HG02840 (cell line): ENCODE results near the gene CDC14A.

Experiments
- ATAC-seq: cut with Tn5 transposase; IDR thresholded peaks from one replicate; pipeline ENCODE4 v1.9.1; 2021; ENCODE audit warnings: mild to moderate bottlenecking, moderate library complexity, moderate number of reproducible peaks; ENCODE audit not compliant: unreplicated experiment, low FRiP score

Gene CDC14A

DNA sequence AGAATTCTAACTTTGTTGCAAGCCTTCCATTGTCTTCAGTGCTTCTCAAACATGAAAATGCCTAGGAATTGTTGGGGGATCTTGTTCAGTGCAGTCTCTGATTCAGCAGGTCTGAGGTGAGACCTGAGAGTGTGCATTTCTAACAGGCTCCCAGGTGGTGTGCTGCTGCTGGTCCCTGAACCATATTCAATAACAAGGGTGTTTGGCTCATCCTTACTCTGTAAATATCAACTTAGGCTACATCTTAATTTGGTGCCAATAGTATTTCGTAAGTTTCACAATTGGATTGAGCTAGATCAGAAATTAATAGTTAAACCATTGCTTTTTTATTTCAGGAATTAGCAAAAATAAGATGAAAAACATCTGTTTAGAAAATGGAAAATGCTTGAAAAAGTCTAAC lies 126.5 kb downstream of the CDC14A start:
- no peak for ATAC-seq

DNA sequence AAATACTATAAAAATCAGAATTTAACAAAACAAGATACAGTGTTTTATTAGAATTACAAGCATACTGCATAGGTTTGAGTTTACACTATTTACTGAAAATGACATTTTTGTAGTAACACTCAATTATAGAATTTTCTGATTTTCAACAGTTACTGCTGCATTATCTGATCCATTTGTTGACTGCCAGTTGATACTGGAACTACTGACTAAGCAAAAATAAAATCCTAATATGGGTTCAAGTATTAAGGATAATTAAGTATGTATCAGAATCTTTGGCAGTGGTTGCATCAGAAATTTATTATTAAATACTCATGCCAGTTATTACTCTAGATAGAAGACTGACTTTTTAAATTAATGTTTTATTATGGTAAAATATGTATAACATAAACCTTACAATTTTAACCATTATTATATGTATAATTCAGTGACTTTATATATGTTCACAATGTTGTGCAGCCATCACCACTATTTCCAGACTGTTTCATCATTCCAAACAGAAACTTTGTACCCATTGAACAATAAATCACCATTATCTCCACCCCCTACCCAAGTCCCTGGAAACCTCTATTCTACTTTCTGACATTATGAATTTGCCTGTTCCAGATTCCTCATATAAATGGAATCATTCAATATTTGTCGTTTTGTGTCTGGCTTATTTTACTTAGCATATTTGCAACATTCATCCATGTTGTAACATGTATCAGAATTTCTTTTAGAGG lies 127.5 kb downstream of the CDC14A start:
- ATAC-seq: no peak

DNA sequence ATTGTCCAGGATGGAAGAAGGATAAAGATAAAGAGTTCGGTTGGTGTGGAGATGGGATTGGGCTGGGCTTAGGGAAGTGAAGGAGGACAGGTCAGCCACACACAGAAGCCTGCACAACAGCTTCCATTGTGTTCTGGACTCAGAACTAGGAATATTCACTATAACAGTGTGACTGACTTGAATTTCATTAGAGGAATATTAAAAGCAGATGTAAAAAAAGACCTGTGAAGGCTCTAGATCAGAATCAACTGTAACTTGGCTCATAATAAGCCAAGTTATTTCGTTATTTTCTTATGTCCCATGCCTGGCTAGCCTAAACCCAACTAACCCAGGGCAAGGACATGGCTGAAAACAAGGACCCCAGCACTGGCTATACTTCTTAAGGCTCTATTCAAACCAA lies 129.0 kb downstream of the CDC14A start:
- ATAC-seq: no peak

DNA sequence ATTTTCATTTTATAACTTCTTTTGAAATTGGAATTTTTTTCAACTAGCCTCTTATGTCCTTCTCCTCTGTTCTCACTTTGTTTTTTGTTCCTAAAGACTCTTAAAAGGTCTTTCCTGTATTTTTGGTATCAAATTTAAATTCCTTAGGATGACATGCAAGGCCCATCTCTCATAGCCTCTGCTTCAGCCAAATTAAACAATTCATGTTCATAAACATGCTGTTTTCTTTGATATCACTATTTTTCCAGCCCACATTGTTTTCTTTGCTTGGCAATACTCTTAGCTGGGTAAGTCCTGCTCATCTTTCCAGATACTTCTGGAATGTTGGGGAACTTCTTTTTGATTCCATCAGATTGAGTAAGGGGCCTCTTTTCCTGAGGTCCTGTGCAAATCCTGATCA lies 129.9 kb downstream of the CDC14A start:
- no peak for ATAC-seq

DNA sequence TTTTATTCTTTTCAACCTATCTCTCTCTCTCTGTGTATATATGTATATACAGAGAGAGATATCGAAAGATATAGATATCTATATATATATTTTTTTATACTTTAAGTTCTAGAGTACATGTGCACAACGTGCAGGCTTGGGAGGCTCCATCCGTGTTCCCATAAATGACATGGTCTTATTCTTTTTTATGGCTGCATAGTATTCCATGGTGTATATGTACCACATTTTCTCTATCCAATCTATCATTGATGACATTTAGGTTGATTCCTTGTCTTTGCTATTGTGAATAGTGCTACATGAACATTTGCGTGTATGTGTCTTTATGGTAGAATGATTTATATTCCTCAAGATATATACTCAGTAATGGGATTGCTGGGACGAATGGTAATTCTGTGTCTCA lies 130.4 kb downstream of the CDC14A start:
- ATAC-seq: no peak

DNA sequence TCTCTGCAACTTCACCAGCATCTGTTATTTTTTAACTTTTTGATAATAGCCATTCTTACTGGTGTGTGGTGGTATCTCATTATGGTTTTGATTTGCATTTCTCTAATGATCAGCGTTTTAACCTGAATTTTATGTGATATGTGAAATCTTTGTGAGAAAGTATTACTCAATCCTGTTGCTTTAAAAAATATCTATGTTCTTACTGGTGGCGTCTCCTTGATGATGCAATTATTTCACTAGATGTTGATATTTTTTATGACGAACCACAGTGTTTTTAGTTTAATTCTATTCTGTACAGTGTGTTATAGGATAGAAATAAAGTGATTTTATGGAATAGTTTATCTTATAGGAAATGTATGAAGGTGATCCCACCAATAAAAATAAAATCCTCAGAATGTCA lies 130.9 kb downstream of the CDC14A start:
- ATAC-seq: no peak

DNA sequence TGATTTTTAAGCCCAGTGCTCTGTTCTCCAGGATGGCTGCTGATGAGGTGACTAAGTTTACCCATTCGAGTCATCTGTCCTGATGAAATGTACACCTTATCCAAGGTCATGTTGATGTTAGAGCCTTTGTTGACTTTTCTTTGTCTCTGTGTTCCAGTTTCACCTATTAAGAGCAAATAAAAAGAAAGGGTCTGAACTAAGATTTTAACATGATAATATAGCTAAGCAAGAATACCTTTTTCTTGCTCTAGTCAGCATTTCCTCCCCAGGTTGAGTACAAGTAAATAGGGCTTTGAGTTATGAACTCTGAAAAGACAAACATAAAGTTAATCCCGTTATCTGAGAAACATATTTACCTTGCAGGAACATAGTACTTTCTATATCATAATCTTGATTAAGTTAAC lies 133.6 kb downstream of the CDC14A start:
- ATAC-seq: no peak

DNA sequence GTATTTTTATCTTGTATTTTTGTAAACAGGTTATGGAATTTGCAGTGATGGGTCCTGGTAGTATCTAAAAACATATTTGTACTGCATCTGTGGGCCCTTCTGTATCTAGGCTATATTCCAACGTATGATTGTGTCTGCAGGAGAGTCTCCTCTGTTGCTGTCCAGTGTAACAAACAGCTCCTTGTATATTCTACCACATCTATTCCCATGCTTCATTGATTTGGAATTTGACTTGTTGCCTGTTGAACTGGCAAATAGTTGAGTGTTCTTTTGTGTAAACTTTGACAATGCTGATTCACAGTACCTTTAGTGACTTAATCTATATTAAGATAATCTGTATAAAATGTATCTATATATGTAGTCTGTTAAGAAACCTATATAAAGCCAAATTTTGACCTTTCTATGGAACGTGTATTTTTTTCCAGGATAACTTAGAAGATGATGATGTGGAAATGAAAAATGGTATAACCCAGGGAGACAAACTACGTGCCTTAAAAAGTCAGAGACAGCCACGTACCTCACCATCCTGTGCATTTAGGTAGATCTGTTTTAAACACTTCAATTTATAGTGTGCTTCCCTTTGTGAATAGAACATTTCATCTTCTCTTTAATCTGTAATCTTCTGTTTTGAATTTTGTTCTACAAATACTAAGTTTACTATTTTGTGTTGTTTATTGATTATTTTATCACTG lies 142.2 kb downstream of the CDC14A start:
- ATAC-seq: no peak

DNA sequence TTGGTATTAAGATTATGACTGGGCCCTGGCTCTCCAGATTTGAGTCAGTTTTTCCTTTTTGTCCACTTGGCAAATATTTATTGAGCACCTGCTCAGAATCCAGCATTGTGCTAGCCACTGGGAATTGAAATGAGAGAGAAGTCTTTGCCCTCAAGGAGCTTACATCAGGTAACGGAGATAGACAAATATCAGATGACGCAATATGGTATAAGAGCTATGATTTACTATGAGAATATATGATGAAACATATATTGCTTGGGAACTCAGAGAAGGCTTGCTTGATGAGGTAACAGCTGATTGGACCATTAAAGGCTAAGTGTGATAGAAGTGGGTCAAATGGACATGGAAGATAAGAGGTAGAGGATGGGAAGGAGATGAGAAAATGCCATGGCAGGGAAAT lies 144.6 kb downstream of the CDC14A start:
- ATAC-seq: no peak

DNA sequence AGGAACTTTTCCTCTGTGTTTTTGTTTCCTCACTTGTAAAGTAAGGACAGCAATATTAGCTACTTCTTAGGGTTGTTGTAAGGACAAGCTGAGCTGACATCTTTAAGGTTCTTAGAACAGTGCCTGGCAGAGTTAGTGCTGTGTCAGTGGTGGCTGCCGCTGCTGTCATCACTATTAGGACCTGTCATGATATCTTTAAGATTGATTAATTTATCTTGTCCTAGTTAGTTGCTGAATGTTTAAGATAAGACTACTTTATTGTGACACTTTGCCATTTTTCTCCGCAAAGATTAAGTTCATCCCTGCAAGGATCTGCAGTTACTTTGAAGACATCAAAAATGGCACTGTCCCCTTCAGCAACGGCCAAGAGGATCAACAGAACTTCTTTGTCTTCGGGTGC lies 145.5 kb downstream of the CDC14A start:
- ATAC-seq: no peak

DNA sequence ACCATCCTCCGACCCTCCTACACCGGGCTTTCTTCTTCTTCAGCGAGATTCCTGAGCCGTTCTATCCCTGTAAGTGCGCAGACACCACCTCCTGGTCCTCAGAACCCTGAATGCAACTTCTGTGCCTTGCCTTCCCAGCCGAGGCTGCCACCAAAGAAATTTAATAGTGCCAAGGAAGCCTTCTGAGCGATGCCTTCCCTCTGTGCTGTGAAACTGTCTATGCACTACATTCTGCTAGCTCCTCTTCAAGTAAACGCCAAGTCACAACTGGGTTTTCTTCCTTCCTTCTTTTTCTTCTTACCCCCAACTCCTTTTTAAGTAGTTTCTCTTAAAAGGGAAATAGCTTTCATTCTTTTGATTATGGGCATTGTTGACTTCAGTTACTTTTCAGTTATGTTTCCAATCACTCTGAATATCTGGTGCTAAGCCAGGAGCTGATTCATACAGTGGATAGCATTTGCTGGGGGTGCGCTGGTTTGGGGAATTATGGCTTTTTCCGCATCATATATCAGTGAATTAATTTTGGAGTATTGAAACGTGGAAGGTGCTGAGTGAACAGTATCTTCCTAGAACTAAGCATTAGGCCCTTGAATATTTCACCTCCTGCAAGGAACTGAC lies 147.0 kb downstream of the CDC14A start:
- no peak for ATAC-seq

DNA sequence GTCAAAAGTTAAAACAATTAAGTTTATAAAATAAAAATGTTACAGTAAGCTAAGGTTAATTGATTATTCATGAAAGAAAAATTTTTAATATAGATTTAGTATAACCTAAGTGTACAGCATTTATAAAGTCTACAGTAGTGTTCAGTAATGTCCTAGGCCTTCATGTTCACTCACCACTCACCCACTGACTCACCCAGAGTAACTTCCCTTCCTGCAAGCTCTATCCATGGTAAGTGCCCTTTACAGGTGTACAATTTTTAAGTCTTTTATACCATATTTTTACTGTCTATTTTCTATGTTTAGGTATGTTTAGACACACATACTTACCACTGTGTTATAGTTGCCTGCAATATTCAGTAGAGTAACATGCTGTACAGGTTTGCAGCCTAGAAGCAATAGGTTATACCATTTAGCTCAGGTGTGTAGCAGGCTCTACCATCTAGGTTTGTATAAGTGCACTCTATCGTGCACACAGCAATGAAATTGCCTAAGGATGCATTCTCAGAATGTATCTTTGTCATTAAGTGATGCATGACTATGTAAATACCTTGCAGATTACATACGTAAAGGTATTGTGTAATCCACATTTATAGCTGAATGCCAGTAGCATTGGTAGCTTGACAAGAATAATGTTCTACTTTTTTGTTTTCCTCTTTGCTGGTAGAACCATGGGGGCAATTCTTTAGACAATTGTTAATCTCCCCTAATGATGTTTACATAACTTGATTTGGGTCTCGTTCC lies 149.9 kb downstream of the CDC14A start:
- no peak for ATAC-seq

DNA sequence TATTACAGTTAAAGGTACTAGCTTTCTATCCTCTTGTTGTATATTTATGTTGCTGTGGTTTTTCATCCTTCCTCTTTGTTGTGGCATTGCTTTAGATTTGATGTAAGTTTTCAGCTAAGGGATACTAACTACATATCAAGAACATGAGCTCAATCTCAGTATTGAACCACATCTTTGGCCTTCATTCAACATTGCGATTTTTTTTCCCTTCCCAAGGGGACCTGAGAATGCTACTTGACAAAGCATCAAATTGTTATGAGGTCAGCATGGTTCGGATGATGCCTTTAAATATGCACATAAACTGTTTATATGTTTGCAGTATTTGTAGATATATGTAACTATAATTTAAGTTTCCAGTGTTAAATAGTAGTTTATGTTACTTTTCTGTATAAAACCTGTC lies 153.9 kb downstream of the CDC14A start:
- no peak for ATAC-seq

DNA sequence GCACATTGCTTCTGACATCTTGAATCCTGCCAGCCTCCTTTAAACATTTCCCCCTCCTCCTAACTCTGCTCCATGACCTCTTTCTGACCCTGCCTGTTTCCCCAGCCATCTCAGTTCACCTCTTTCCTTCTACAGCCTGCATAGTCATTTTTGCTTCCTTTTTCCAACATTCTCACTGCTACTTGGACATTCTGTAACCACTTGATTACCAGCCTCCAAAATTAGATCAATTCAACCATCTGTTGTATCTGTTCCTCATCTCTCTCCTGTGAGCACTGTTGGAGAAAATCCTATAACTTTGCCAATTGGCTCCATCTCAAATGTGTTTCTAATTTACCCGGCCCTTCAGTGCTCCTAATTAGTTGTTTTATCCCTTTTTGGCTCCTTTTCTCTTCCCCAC lies 158.1 kb downstream of the CDC14A start:
- ATAC-seq: no peak

DNA sequence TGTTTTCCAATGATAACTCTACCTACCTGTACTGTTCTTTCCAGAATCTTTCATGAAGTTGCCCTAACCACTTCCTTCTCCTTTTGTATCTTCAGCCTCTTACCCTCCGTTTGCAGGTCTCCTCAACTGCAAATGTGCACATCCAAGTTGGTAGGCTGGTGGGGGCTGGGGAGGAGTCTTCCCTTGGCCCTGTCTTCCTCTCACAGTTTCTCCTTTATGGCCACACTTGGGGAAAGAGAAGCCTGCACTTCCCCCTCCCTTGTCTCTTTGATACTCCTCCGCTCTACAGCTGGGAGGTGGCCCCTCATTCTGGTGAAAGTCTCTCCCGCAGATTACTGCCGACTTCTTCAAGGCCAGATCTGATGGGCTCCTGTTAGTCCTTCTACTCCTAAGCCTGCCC lies 158.8 kb downstream of the CDC14A start:
- ATAC-seq: no peak

DNA sequence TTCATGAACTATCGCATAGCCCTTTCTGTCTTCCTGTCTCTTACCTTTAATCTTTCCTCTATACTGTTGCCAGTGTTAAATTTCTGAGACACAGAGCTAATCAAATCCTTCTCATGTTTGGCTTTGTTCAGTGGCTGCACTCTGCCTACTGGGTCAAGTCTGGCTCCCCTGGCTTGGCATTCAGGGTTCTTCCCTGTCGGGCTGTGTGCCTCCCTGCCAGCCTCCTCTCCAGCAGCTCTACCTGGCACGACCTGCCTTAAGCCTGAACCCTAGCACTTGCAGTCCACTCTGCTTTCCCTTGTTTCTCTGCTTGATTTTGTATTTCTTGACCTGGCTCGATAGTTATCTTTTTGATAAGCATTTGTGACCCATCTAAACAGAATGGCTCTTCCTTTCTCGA lies 159.5 kb downstream of the CDC14A start:
- no peak for ATAC-seq

DNA sequence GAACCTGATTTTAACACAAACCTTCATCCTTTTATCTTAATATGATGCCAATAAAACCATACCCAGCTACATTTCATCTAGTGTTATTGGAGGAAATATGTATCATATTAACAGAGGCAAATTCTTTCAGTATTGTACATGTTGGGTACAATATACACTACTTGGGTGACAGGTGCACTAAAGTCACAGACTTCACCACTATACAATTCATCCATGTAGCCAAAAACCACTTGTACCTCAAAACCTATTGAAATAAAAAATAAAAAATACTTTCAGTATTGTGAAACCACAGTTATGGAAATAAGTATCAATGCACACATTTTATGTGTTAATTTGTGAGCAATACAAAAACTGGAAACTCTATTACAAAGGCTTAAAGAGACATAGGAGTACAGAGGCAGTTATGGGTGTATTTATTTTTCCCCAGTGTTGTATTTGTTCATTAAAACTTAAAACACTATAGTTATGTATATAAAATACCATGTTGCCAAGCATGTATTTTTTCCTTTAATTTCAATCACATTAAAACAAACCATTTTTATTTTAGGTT lies 160.6 kb downstream of the CDC14A start:
- ATAC-seq: no peak

DNA sequence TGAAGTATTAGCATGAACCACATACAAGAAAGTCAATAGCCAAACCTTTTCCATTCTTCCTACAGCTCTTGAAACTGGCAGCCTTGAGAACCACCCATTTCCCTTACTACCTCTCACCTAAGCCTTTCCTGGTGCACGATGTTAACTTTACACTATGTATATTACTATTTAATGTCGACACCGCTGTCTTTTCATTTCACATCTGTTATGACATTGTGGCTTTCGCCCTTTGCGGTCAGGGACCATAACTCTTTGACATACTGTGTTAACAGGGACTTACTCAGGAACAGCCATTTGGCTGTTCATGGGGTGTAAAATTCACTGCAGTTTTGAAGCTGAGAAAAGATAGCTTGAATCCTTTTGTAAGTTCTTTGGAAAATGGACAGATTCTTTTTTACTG lies 164.6 kb downstream of the CDC14A start:
- no peak for ATAC-seq

DNA sequence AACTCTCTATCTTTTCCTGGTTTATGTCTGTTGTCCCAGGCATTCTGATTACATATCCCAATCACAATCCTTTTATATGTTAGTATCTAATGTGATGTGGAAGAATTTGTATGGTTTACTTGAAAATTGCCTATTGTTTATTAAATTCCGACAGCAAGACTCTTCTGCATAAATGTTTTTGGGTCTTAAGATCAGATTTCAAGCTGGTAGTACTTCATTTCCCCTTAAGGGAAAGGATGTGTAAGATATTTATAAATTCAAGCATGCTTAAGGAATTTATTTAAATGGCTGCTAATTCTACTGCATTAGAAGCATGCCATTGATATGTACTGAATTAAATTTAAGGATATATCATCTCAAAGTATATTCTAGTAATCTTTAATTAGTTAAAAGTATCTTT lies 165.2 kb downstream of the CDC14A start:
- ATAC-seq: no peak

DNA sequence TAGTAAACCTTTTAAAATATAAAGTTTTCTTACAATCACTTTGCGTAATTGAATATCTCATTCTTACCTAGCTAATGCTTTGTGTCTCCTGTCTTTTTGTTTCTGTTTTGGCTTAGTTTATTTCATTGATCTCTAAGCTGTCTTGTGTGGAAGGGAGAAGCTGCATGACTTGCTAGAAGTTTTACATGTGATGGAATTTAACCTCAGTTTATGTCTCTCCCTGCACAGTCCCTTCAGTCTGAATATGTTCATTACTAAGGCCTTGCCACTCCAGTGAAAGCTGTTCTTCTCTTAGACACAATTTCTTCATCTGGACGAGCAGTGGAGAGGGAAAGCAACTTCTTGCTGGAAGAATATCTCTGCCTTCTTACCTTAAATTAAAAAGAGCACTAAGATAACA lies 165.7 kb downstream of the CDC14A start:
- ATAC-seq: no peak

DNA sequence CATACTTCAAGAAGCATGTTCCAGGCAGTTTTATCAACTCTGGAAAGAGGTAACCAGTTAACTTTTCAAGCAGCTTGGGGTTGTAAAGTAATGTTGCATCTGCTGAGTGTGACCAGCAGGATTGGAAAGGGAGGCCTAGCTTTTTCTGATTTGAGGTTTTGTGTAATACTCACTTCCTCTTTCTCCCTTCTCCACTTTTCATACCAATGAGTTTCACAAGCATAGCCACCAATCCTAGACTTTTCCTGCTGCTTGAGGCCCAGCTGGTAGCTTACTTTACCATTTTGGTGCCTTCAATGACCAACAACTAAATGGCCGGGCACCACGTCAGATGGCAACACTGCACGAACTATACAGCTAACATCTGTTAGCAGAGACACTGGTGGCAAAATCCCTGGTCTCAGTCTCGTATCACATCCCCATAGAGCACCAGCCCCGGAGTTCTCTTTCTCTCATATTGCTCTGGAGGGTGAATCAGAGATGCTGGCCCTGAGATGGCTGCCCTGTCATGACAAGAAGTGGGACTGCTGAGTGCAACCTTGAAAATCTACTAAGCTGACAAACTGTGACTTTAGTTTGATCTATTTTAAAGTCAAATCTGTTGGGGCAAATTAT lies 170.8 kb downstream of the CDC14A start:
- ATAC-seq: peak; percentile 86
